GM21515 (cell line): ENCODE measurements around the gene TMEM248.
"Not testable (repeated sequence)": the region's sequence is repeated elsewhere in the genome, so short reads cannot be mapped to it uniquely, and the experiment has no call there.

ENCODE experiments used
- ATAC-seq: cut with Tn5 transposase; IDR thresholded peaks from one replicate; pipeline ENCODE4 v1.9.1; 2021; ENCODE audit not compliant: unreplicated experiment

The TMEM248 gene

GRCh38 chr7:66920769-66921395, at the start of gene TMEM248:
TMEM248 (plus strand) TSS chr7:66921225; CDS start chr7:66941866, 20,641 bp downstream.
- peak; percentile 83 for ATAC-seq

- ATAC-seq = no peak
Measured at GRCh38 chr7:66873476-66873875, 47.5 kb upstream of the TMEM248 start.

GRCh38 chr7:66877577-66878300, 43.3 kb upstream of the TMEM248 start:
- peak; percentile 87 for ATAC-seq

- ATAC-seq = not testable (repeated sequence)
Measured at GRCh38 chr7:66878301-66878685, 42.7 kb upstream of the TMEM248 start.

GRCh38 chr7:66880053-66880452, 41.0 kb upstream of the TMEM248 start:
- ATAC-seq = no peak

GRCh38 chr7:66880577-66880976, 40.4 kb upstream of the TMEM248 start:
- ATAC-seq = not testable (repeated sequence)

GRCh38 chr7:66883716-66884115, 37.3 kb upstream of the TMEM248 start:
- ATAC-seq = no peak

GRCh38 chr7:66884556-66884955, 36.5 kb upstream of the TMEM248 start:
- ATAC-seq = not testable (repeated sequence)

- ATAC-seq = no peak
Measured at GRCh38 chr7:66886152-66886551, 34.9 kb upstream of the TMEM248 start.

GRCh38 chr7:66888223-66888622, 32.8 kb upstream of the TMEM248 start:
- not testable (repeated sequence) for ATAC-seq

- no peak for ATAC-seq
Measured at GRCh38 chr7:66894463-66895080, 26.5 kb upstream of the TMEM248 start.

- no peak for ATAC-seq
Measured at GRCh38 chr7:66896441-66896840, 24.6 kb upstream of the TMEM248 start.

GRCh38 chr7:66899552-66900280, 21.3 kb upstream of the TMEM248 start:
- no peak for ATAC-seq

- no peak for ATAC-seq
Measured at GRCh38 chr7:66901941-66902843, 18.8 kb upstream of the TMEM248 start.

- ATAC-seq = no peak
Measured at GRCh38 chr7:66902844-66903180, 18.2 kb upstream of the TMEM248 start.

- ATAC-seq = no peak
Measured at GRCh38 chr7:66903360-66904062, 17.5 kb upstream of the TMEM248 start.

GRCh38 chr7:66904063-66904593, 16.9 kb upstream of the TMEM248 start:
- no peak for ATAC-seq

- no peak for ATAC-seq
Measured at GRCh38 chr7:66905278-66905677, 15.7 kb upstream of the TMEM248 start.

GRCh38 chr7:66905689-66906088, 15.3 kb upstream of the TMEM248 start:
- no peak for ATAC-seq

- no peak for ATAC-seq
Measured at GRCh38 chr7:66907731-66908130, 13.3 kb upstream of the TMEM248 start.
